Ectodermal cell (in vitro differentiated cells): Measurements from ENCODE around the gene MKNK2.
A peak's percentile ranks its signal among the peaks of the same experiment; 100 is the strongest.

Source experiments
- H3K27ac ChIP-seq: 2 replicates; pipeline ENCODE4 v1.7.0; 2013; ENCODE audit warnings: mild to moderate bottlenecking, low read depth, low read length; ENCODE audit not compliant: insufficient read depth, poor library complexity, severe bottlenecking
- H3K27me3 ChIP-seq: 2 replicates; pipeline ENCODE4 v1.7.0; 2013; ENCODE audit warnings: mild to moderate bottlenecking, low read length; ENCODE audit not compliant: insufficient read depth, control insufficient read depth, poor library complexity, severe bottlenecking
- H3K36me3 ChIP-seq: one replicate; pipeline ENCODE4 v1.7.0; 2013; ENCODE audit warnings: low read length; ENCODE audit not compliant: control insufficient read depth, insufficient read depth
- H3K4me1 ChIP-seq: one replicate; pipeline ENCODE4 v1.7.0; 2013; ENCODE audit warnings: low read length; ENCODE audit not compliant: control insufficient read depth, insufficient read depth
- H3K4me3 ChIP-seq: 2 replicates; pipeline ENCODE4 v1.7.0; 2013; ENCODE audit warnings: low read depth, low read length, control low read depth; ENCODE audit not compliant: insufficient read depth
- H3K9me3 ChIP-seq: 2 replicates; pipeline ENCODE4 v1.7.0; 2013; ENCODE audit warnings: mild to moderate bottlenecking, low read length, moderate library complexity; ENCODE audit not compliant: control insufficient read depth
- WGBS, 2 experiments: methylation state at CpG; one replicate each; pipeline ENCODE4 v1.1.7; 2013; ENCODE audit warnings: missing lambda C conversion rate in 2 of 2; 5-methylcytosine and 5-hydroxymethylcytosine counted together

The MKNK2 gene

GRCh38 chr19:2041683-2042484, 9.2 kb downstream of the MKNK2 start:
- H3K27ac ChIP-seq, result peak overlapping the region; percentile 84
- WGBS, 2 experiments, result 21 to 22% methylated on average over 77 of the region's 77 CpGs
- H3K36me3 ChIP-seq, result peaks cover 19% of the 10 kb centered on the region
- peaks cover 22% of the 10 kb centered on the region for H3K4me1 ChIP-seq
- no peaks in the 10 kb centered on the region for H3K27me3 ChIP-seq
- peak overlapping the region; percentile 39 for H3K4me3 ChIP-seq
- H3K9me3 ChIP-seq, result no peaks in the 10 kb centered on the region

GRCh38 chr19:2041433-2041682, 9.7 kb downstream of the MKNK2 start:
- Histone ChIP-seq H3K27me3 (no peaks in the 10 kb centered on the region), H3K27ac (no peak overlapping the region), H3K36me3 (peaks cover 19% of the 10 kb centered on the region), H3K9me3 (no peaks in the 10 kb centered on the region), H3K4me3 (peak overlapping the region; percentile 31), H3K4me1 (peaks cover 22% of the 10 kb centered on the region)
- WGBS, 2 experiments, result 93 to 95% methylated on average over 6 of the region's 6 CpGs

GRCh38 chr19:2040647-2041432, 10.2 kb downstream of the MKNK2 start:
- 95 to 96% methylated on average over 28 of the region's 28 CpGs for WGBS, 2 experiments
- Histone ChIP-seq H3K36me3 (peaks cover 19% of the 10 kb centered on the region), H3K9me3 (no peaks in the 10 kb centered on the region), H3K27me3 (no peaks in the 10 kb centered on the region), H3K4me3 (peak overlapping the region; percentile 31), H3K4me1 (peaks cover 22% of the 10 kb centered on the region), H3K27ac (no peak overlapping the region)

GRCh38 chr19:2039959-2040646, 10.9 kb downstream of the MKNK2 start:
- Histone ChIP-seq H3K27ac (no peak overlapping the region), H3K4me3 (no peak overlapping the region), H3K27me3 (no peaks in the 10 kb centered on the region), H3K4me1 (peaks cover 22% of the 10 kb centered on the region), H3K9me3 (no peaks in the 10 kb centered on the region), H3K36me3 (peaks cover 16% of the 10 kb centered on the region)
- WGBS, 2 experiments, result 94 to 95% methylated on average over 20 of the region's 20 CpGs

- no peak overlapping the region for H3K27ac ChIP-seq
- H3K9me3 ChIP-seq, result no peaks in the 10 kb centered on the region
- no peaks in the 10 kb centered on the region for H3K27me3 ChIP-seq
- peaks cover 16% of the 10 kb centered on the region for H3K36me3 ChIP-seq
- H3K4me3 ChIP-seq, result no peak overlapping the region
- peaks cover 22% of the 10 kb centered on the region for H3K4me1 ChIP-seq
- WGBS, 2 experiments, result 94 to 96% methylated on average over 30 of the region's 30 CpGs
These were observed 11.7 kb downstream of the MKNK2 start for GRCh38 chr19:2039089-2039958.

- Histone ChIP-seq H3K27me3 (no peaks in the 10 kb centered on the region), H3K4me3 (no peak overlapping the region), H3K9me3 (no peaks in the 10 kb centered on the region), H3K36me3 (peaks cover 16% of the 10 kb centered on the region), H3K4me1 (peaks cover 22% of the 10 kb centered on the region), H3K27ac (no peak overlapping the region)
- WGBS, 2 experiments, result 94 to 96% methylated on average over 44 of the region's 44 CpGs
These were observed 12.6 kb downstream of the MKNK2 start for GRCh38 chr19:2038284-2039088.

GRCh38 chr19:2037651-2038255, 13.3 kb downstream of the MKNK2 start:
- WGBS, 2 experiments, result 94% methylated on average over 23 to 24 of the region's 24 CpGs
- peaks cover 21% of the 10 kb centered on the region for H3K4me1 ChIP-seq
- H3K27me3 ChIP-seq, result no peaks in the 10 kb centered on the region
- no peaks in the 10 kb centered on the region for H3K9me3 ChIP-seq
- peaks cover 16% of the 10 kb centered on the region for H3K36me3 ChIP-seq
- H3K27ac ChIP-seq, result no peak overlapping the region
- no peak overlapping the region for H3K4me3 ChIP-seq

GRCh38 chr19:2036424-2036823, 14.6 kb downstream of the MKNK2 start:
- H3K27ac ChIP-seq, result no peak overlapping the region
- peaks cover 16% of the 10 kb centered on the region for H3K36me3 ChIP-seq
- H3K4me3 ChIP-seq, result no peak overlapping the region
- peaks cover 21% of the 10 kb centered on the region for H3K4me1 ChIP-seq
- no peaks in the 10 kb centered on the region for H3K9me3 ChIP-seq
- 93 to 96% methylated on average over 8 of the region's 8 CpGs for WGBS, 2 experiments
- no peaks in the 10 kb centered on the region for H3K27me3 ChIP-seq

- peaks cover 12% of the 10 kb centered on the region for H3K36me3 ChIP-seq
- no peak overlapping the region for H3K27ac ChIP-seq
- no peak overlapping the region for H3K4me3 ChIP-seq
- H3K4me1 ChIP-seq, result peaks cover 12% of the 10 kb centered on the region
- 88 to 90% methylated on average over 14 of the region's 14 CpGs for WGBS, 2 experiments
- no peaks in the 10 kb centered on the region for H3K27me3 ChIP-seq
- H3K9me3 ChIP-seq, result no peaks in the 10 kb centered on the region
These were observed 15.5 kb downstream of the MKNK2 start for GRCh38 chr19:2035590-2035991.
